Common myeloid progenitor, CD34-positive (primary cell): ENCODE measurements around the gene UROS.

Experiments
- CTCF ChIA-PET: fragments of 350-600 bp; sonication (Branson Sonifier 250); formaldehyde crosslinking; loops from one replicate; lab custom pipeline; 2021; ENCODE audit warnings: antibody characterized with exemption; lab: Charles Lee
- POLR2A ChIA-PET: fragments of 350-600 bp; sonication (Branson Sonifier 250); formaldehyde crosslinking; loops from one replicate; lab custom pipeline; 2021; ENCODE audit warnings: antibody characterized with exemption; lab: Charles Lee
- DNase-seq, 3 donors: peaks; one replicate each; pipeline versions ENCODE4 v3.0.0 to v3.0.0-alpha.2; 2013
- H3K27ac ChIP-seq, 2 experiments: 1 replicate in 1 of 2; 2 replicates in 1 of 2; pipeline ENCODE4 v1.7.0; 2013; ENCODE audit warnings: inconsistent platforms in 2 of 2, low read length in 2 of 2, mild to moderate bottlenecking in 2 of 2, low read depth in 1 of 2, moderate library complexity in 1 of 2; ENCODE audit not compliant: severe bottlenecking in 2 of 2, insufficient read depth in 1 of 2, poor library complexity in 1 of 2
- H3K27me3 ChIP-seq, 5 experiments: replicated peaks in 2 of 5; 1 replicate in 3 of 5; 2 replicates in 2 of 5; pipeline versions ENCODE4 v1.6.1 to v1.7.0; 2013; ENCODE audit warnings: low read length in 4 of 5, mild to moderate bottlenecking in 2 of 5, moderate library complexity in 2 of 5, inconsistent platforms in 1 of 5; ENCODE audit not compliant: insufficient read depth in 5 of 5, control insufficient read depth in 4 of 5
- H3K36me3 ChIP-seq, 4 experiments: 1 replicate in 2 of 4; 2 replicates in 2 of 4; pipeline versions ENCODE4 v1.6.1 to v1.7.0; 2013; ENCODE audit warnings: low read length in 3 of 4, control low read depth in 1 of 4, mild to moderate bottlenecking in 1 of 4; ENCODE audit not compliant: control insufficient read depth in 4 of 4, insufficient read depth in 4 of 4
- H3K4me1 ChIP-seq, 4 experiments: 1 replicate in 3 of 4; 2 replicates in 1 of 4; pipeline versions ENCODE4 v1.6.1 to v1.7.1; 2013; ENCODE audit warnings: low read length in 3 of 4, mild to moderate bottlenecking in 3 of 4, control low read depth in 1 of 4, inconsistent platforms in 1 of 4, moderate library complexity in 1 of 4; ENCODE audit not compliant: control insufficient read depth in 4 of 4, insufficient read depth in 4 of 4; ENCODE audit errors: control extremely low read depth in 1 of 4
- H3K4me3 ChIP-seq, 7 experiments: 1 replicate in 4 of 7; 2 replicates in 3 of 7; pipeline versions ENCODE4 v1.5.1 to v1.7.0; 2013; ENCODE audit warnings: mild to moderate bottlenecking in 7 of 7, low read length in 6 of 7, moderate library complexity in 6 of 7, inconsistent platforms in 2 of 7, low read depth in 2 of 7, control low read depth in 1 of 7; ENCODE audit not compliant: insufficient read depth in 4 of 7, control insufficient read depth in 1 of 7; ENCODE audit errors: extremely low read depth in 1 of 7
- H3K9me3 ChIP-seq, 5 experiments: 1 replicate in 4 of 5; 2 replicates in 1 of 5; pipeline versions ENCODE4 v1.6.1 to v1.7.1; 2013; ENCODE audit warnings: low read length in 4 of 5, mild to moderate bottlenecking in 2 of 5, inconsistent platforms in 1 of 5, low read depth in 1 of 5, moderate library complexity in 1 of 5; ENCODE audit not compliant: control insufficient read depth in 4 of 5, insufficient read depth in 2 of 5; ENCODE audit errors: control extremely low read depth in 1 of 5
- WGBS: methylation state at CpG from one replicate; pipeline ENCODE4 v1.1.5; 2013; ENCODE audit not compliant: insufficient coverage; 5-methylcytosine and 5-hydroxymethylcytosine counted together

Gene UROS

DNA sequence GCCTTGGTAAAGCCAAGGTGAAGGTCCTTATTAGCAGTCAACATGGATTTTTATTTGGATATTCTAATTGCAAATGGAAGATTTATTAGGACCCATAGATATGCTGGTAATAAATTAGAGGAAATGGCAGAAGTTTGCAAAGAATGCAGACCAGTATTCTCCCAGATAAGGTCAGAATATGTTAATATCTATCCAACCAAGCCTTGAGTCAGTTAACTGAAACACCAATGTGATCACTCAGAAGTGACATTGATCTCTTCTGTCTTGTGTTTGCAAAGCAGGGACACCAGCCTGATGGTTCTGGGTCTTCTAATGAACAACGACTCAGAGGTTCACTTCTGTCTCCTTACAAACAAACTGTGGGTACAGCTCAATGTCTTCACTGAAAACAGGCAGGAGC lies 21.5 kb downstream of the UROS start:
- no peak overlapping the region for H3K4me3 ChIP-seq
- POLR2A ChIA-PET = no interaction called here
- no peaks in the 10 kb centered on the region for H3K9me3 ChIP-seq
- CTCF ChIA-PET = no interaction called here
- H3K27me3 ChIP-seq = no peaks in the 10 kb centered on the region
- H3K27ac ChIP-seq = no peak overlapping the region
- peaks cover 0 to 70% (median 44%) of the 10 kb centered on the region in 4 experiments for H3K36me3 ChIP-seq
- H3K4me1 ChIP-seq = no peaks in the 10 kb centered on the region
- WGBS = 100% methylated on average over 1 of the region's 1 CpG
- DNase-seq = no peak

DNA sequence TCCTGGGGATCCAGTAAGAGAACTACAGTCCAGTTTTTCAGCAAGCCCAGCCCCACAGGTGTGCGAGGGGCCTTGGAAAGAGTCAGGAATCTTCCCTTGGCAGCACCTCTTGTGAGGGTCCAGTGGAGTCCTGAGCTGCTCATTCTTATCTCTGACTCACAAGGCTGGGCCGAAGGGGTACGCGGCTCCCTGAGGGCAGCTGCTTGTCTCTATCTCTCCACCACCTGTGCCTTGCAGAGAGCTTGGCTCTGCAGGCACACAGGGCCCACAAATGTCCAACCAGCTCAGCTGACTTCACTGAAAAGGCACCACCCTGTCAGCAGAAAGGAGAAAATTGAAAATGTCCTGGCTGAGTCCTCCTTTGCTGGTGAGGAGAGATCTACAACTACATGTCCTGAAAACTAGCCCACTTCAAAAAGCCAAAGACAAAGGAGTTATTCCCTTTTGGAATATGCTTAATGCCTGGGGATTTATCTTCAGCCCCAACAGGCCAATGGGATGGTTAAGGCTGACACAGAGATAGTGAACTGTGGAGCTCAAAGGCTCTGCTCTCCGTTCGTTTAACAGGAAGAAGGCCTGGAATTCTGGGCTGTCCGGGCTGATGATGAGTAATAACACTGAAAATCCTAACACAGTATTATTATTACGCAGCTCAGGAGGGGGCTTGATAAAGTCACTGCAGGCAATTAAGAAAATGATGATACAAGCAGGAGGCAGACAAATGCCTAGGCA lies 23.4 kb downstream of the UROS start:
- WGBS = 100% methylated on average over 3 of the region's 8 CpGs
- Histone ChIP-seq H3K27me3 (no peaks in the 10 kb centered on the region), H3K27ac (no peak overlapping the region), H3K36me3 (peaks cover 2 to 72% (median 46%) of the 10 kb centered on the region in 4 experiments), H3K9me3 (no peaks in the 10 kb centered on the region), H3K4me1 (no peaks in the 10 kb centered on the region), H3K4me3 (no peak overlapping the region)
- ChIA-PET CTCF (no interaction called here), POLR2A (no interaction called here)
- no peak for DNase-seq

DNA sequence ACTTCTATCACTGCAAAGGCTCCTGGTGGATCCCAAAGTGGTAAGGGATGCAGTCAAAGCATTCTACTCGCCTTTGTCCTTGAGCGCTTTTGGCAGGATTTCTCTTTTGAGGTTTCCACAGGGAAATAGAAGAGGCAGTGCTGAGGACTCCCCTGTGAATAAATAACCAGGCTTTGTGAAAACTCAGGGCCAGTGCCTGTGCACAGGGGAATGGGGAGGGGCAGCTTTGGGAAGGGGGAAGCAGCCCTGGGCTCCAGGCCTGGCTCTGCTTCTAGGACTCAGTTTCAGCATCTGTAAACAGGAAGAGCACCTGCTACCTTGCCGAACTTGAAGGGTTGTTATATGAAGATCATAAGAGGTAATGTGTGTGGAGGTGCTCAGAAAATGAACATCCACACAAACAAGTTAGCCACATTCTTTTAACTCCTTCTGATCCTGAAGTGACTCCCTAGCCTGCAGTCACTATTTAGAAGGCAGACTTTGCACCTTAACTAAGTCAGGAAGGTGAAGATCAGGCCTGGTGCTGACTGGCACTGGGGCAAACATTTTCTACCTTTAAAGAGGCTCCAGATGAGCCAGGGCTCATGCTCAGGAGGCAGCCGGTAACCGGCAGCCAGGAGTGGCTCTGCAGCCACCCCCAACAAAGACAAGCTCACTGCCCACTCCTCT lies 24.9 kb downstream of the UROS start:
- POLR2A ChIA-PET = no interaction called here
- H3K4me3 ChIP-seq = no peak overlapping the region
- H3K9me3 ChIP-seq = no peaks in the 10 kb centered on the region
- no peak overlapping the region for H3K27ac ChIP-seq
- peaks cover 4 to 68% (median 49%) of the 10 kb centered on the region in 4 experiments for H3K36me3 ChIP-seq
- no peaks in the 10 kb centered on the region for H3K27me3 ChIP-seq
- CTCF ChIA-PET = no interaction called here
- WGBS = 96% methylated on average over 4 of the region's 5 CpGs
- H3K4me1 ChIP-seq = no peaks in the 10 kb centered on the region
- no peak for DNase-seq

DNA sequence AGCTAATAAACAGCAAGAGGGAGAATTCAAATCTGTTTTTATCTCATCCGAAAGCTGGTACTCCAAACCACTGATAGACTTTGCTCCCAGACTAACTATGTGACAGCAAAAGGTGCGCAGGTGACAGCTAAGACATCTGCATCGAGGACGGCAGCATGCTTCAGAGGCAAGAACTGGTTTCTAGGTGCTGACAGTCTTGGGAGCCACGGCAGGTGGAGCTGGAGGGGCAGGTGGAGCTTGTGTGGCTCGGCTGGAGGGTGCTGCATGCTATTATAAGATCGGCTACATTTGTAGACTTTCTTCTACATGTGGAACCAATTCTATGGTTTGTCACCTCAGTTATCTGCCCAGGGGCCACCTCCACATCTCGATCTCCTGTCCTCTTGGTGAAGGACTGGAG lies 25.6 kb downstream of the UROS start:
- CTCF ChIA-PET = no interaction called here
- Histone ChIP-seq H3K36me3 (peaks cover 7 to 67% (median 51%) of the 10 kb centered on the region in 4 experiments), H3K9me3 (no peaks in the 10 kb centered on the region), H3K27ac (no peak overlapping the region), H3K4me1 (no peaks in the 10 kb centered on the region), H3K4me3 (no peak overlapping the region), H3K27me3 (no peaks in the 10 kb centered on the region)
- WGBS = 96% methylated on average over 7 of the region's 8 CpGs
- DNase-seq = no peak
- POLR2A ChIA-PET = no interaction called here

DNA sequence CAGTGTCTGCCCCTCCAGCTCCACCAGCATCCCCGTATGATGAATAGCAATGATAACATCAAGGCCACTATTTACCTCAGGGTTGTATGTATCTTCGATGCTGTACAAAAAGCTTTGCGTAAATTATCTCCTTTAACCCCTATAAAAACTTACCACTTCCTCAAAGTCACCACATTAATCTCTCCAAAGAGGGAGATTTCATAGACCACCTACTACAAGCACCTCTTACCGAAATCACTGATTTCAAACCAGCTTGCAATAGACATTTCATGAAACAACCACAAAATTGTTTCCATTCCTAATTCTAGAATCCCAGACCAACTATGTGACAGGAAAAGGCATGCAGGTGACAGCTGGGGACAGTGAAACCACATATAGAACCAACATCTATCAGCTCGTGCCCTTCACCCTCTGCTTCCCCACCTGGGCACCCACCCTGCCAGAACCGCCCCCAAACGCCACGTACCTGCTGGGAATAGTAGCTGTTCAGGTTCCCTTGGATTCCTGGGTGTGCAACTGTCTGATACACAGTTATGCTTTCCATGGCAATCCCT lies 27.3 kb downstream of the UROS start:
- H3K9me3 ChIP-seq = no peaks in the 10 kb centered on the region
- no peak for DNase-seq
- WGBS = 92% methylated on average over 7 of the region's 8 CpGs
- no peak overlapping the region for H3K4me3 ChIP-seq
- POLR2A ChIA-PET = no interaction called here
- CTCF ChIA-PET = interaction anchor here (0.7 kb wide), 1 partner anchor 25 kb away, joined by 3 read pairs; no protein-coding TSS in a partner anchor
- H3K27me3 ChIP-seq = no peaks in the 10 kb centered on the region
- peaks cover 10 to 77% (median 50%) of the 10 kb centered on the region in 4 experiments for H3K36me3 ChIP-seq
- no peak overlapping the region for H3K27ac ChIP-seq
- no peaks in the 10 kb centered on the region for H3K4me1 ChIP-seq

DNA sequence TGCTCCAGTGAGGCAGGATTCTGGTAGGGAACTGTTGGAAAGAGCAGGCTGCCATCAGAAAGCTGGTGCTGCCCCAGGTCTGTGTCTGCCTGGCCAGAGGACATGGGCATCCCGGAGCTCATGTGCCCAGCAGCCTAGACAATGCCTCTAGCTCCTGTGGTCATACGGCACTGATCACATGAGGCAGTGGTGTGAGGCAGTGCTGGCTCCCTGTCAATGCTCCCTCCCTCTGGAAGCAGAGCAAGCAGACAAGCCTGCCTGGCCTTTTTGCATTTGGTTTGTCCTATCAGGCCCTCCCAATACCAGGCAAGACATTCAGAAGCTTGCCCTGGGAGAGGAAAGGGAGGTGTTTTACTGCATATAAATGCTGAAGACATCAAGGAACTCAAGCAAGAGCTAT lies 27.9 kb downstream of the UROS start:
- Histone ChIP-seq H3K4me1 (no peaks in the 10 kb centered on the region), H3K27me3 (no peaks in the 10 kb centered on the region), H3K27ac (no peak overlapping the region), H3K9me3 (no peaks in the 10 kb centered on the region), H3K4me3 (no peak overlapping the region), H3K36me3 (peaks cover 10 to 75% (median 49%) of the 10 kb centered on the region in 4 experiments)
- ChIA-PET POLR2A (no interaction called here), CTCF (interaction anchor here (0.6 to 0.7 kb wide), 2 partner anchors 24 to 78 kb away, joined by 3 read pairs; no protein-coding TSS in a partner anchor)
- DNase-seq = no peak
- WGBS = 100% methylated on average over 2 of the region's 2 CpGs
